ENCODE data around the gene TSPAN3. TPM values are rescaled to one million over a fixed set of nuclear protein-coding genes. Genes with fewer than 3 reads are reported as not detected.

Gene TSPAN3
- total and polyA plus RNA-seq, 10 of the 15 experiments (the other 5 are each of a cell fraction or from before 2014, with no cell fraction given) = 18.9 to 114 (median 57.2) TPM

DNA sequence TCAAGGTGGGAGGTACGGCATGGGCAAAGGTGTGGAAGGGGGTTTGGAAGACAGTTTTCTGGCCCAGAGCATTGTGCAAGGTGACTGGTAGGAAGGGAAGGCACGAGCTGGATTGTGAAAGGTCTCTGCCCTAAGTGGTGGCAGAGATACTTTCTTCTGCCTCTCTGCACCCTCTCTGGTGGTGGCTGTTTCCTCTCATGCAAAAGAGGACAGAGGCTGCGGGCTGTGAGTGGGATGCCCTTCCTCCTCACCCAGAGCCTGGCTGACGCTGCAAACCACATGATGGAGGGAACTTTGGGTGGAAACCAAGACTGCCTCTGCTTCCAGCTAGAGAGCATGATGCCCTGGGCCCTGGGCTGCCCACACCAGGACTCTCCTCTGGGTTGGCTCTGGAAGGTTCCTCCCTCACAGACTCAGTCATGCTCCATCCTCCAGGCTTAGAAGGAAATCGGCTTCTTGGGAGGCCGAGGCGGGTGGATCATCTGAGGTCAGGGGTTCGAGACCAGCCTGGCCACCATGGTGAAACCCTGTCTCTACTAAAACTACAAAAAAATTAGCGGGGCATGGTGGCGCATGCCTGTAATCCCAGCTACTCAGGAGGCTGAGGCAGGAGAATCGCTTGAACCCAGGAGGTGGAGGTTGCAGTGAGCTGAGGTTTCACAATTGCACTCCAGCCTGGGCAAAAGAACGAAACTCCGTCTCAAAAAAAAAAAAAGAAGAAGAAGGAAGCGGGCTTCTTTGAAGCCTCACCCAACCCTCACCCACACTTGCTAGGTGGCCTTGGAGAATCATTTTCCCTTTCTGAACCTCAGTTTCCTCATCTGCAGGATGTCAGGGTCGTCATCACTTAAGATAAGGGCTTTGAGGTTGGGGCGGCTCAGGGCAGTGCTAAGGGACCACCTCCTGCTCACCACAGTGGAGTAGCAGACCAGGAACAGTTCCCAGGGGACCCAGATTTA lies 67.7 kb downstream of the TSPAN3 start (continued):
- TF ChIP-seq, protein P1, sequence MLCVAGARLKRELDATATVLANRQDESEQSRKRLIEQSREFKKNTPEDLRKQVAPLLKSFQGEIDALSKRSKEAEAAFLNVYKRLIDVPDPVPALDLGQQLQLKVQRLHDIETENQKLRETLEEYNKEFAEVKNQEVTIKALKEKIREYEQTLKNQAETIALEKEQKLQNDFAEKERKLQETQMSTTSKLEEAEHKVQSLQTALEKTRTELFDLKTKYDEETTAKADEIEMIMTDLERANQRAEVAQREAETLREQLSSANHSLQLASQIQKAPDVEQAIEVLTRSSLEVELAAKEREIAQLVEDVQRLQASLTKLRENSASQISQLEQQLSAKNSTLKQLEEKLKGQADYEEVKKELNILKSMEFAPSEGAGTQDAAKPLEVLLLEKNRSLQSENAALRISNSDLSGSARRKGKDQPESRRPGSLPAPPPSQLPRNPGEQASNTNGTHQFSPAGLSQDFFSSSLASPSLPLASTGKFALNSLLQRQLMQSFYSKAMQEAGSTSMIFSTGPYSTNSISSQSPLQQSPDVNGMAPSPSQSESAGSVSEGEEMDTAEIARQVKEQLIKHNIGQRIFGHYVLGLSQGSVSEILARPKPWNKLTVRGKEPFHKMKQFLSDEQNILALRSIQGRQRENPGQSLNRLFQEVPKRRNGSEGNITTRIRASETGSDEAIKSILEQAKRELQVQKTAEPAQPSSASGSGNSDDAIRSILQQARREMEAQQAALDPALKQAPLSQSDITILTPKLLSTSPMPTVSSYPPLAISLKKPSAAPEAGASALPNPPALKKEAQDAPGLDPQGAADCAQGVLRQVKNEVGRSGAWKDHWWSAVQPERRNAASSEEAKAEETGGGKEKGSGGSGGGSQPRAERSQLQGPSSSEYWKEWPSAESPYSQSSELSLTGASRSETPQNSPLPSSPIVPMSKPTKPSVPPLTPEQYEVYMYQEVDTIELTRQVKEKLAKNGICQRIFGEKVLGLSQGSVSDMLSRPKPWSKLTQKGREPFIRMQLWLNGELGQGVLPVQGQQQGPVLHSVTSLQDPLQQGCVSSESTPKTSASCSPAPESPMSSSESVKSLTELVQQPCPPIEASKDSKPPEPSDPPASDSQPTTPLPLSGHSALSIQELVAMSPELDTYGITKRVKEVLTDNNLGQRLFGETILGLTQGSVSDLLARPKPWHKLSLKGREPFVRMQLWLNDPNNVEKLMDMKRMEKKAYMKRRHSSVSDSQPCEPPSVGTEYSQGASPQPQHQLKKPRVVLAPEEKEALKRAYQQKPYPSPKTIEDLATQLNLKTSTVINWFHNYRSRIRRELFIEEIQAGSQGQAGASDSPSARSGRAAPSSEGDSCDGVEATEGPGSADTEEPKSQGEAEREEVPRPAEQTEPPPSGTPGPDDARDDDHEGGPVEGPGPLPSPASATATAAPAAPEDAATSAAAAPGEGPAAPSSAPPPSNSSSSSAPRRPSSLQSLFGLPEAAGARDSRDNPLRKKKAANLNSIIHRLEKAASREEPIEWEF (IDR thresholded peaks at IDR 0.05; ENCODE audit: insufficient replicate concordance, low read depth, low read length) = no peak
- no peak for TF ChIP-seq CBFB (IDR thresholded peaks at IDR 0.05; ENCODE audit: low read depth)
- TF ChIP-seq, protein P2, sequence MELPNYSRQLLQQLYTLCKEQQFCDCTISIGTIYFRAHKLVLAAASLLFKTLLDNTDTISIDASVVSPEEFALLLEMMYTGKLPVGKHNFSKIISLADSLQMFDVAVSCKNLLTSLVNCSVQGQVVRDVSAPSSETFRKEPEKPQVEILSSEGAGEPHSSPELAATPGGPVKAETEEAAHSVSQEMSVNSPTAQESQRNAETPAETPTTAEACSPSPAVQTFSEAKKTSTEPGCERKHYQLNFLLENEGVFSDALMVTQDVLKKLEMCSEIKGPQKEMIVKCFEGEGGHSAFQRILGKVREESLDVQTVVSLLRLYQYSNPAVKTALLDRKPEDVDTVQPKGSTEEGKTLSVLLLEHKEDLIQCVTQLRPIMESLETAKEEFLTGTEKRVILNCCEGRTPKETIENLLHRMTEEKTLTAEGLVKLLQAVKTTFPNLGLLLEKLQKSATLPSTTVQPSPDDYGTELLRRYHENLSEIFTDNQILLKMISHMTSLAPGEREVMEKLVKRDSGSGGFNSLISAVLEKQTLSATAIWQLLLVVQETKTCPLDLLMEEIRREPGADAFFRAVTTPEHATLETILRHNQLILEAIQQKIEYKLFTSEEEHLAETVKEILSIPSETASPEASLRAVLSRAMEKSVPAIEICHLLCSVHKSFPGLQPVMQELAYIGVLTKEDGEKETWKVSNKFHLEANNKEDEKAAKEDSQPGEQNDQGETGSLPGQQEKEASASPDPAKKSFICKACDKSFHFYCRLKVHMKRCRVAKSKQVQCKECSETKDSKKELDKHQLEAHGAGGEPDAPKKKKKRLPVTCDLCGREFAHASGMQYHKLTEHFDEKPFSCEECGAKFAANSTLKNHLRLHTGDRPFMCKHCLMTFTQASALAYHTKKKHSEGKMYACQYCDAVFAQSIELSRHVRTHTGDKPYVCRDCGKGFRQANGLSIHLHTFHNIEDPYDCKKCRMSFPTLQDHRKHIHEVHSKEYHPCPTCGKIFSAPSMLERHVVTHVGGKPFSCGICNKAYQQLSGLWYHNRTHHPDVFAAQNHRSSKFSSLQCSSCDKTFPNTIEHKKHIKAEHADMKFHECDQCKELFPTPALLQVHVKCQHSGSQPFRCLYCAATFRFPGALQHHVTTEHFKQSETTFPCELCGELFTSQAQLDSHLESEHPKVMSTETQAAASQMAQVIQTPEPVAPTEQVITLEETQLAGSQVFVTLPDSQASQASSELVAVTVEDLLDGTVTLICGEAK (IDR thresholded peaks at IDR 0.05; ENCODE audit: borderline replicate concordance) = no peak
- TF ChIP-seq SMC3 (IDR thresholded peaks at IDR 0.05; ENCODE audit: borderline replicate concordance, low read length) = no peak
- TF ChIP-seq ZNF217 (IDR thresholded peaks at IDR 0.05) = peak; percentile 88
- no peak for TF ChIP-seq HCFC1 (IDR thresholded peaks at IDR 0.05; ENCODE audit: low read length)
- TF ChIP-seq BCL11A (IDR thresholded peaks at IDR 0.05; ENCODE audit: low read depth, low read length) = no peak
- no peak for TF ChIP-seq LARP7 (IDR thresholded peaks at IDR 0.05)
- no peak for TF ChIP-seq IRF4 (IDR thresholded peaks at IDR 0.05; ENCODE audit: low read depth, low read length)
- TF ChIP-seq, protein P3, sequence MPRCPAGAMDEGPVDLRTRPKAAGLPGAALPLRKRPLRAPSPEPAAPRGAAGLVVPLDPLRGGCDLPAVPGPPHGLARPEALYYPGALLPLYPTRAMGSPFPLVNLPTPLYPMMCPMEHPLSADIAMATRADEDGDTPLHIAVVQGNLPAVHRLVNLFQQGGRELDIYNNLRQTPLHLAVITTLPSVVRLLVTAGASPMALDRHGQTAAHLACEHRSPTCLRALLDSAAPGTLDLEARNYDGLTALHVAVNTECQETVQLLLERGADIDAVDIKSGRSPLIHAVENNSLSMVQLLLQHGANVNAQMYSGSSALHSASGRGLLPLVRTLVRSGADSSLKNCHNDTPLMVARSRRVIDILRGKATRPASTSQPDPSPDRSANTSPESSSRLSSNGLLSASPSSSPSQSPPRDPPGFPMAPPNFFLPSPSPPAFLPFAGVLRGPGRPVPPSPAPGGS (IDR thresholded peaks at IDR 0.05; ENCODE audit: borderline replicate concordance, insufficient read depth, low read depth, low read length, poor library complexity, severe bottlenecking) = no peak
- no peak for TF ChIP-seq SREBF1 (IDR thresholded peaks at IDR 0.05; ENCODE audit: low read length)
- TF ChIP-seq MEF2A (IDR thresholded peaks at IDR 0.05; ENCODE audit: insufficient read depth, low read depth, low read length) = no peak
- TF ChIP-seq MXI1 (IDR thresholded peaks at IDR 0.05; ENCODE audit: low read depth, low read length) = no peak
- peak; percentile 75 for TF ChIP-seq RUNX3 (IDR thresholded peaks at IDR 0.05; ENCODE audit: low read length)
- TF ChIP-seq EGR1 (IDR thresholded peaks at IDR 0.05; ENCODE audit: borderline replicate concordance in 1 of 2, low read depth in 2 of 2, low read length in 2 of 2) = no peak
- peak; percentile 37 to 62; a peak in 2 of 4 replicates for TF ChIP-seq BHLHE40 (IDR thresholded peaks at IDR 0.05; ENCODE audit: borderline replicate concordance in 1 of 2, low read depth in 2 of 2, low read length in 1 of 2)
- TF ChIP-seq TCF12 (IDR thresholded peaks at IDR 0.05; ENCODE audit: low read depth, low read length) = 0 out of 2 replicates have a peak, but pooled peaks have one; percentile 14
- TF ChIP-seq NFXL1 (IDR thresholded peaks at IDR 0.05; ENCODE audit: borderline replicate concordance) = no peak
- TF ChIP-seq MYB (IDR thresholded peaks at IDR 0.05; ENCODE audit: borderline replicate concordance, low read depth, low read length) = no peak
